ENCODE measurements around the gene ARHGEF38. TPM values are rescaled to one million over a fixed set of nuclear protein-coding genes. Genes with fewer than 3 reads are reported as not detected.
"Not testable (repeated sequence)": the region's sequence is repeated elsewhere in the genome, so short reads cannot be mapped to it uniquely, and the experiment has no call there.

Gene ARHGEF38
- total RNA-seq, 1 experiment from 2014 or later = not detected

DNA sequence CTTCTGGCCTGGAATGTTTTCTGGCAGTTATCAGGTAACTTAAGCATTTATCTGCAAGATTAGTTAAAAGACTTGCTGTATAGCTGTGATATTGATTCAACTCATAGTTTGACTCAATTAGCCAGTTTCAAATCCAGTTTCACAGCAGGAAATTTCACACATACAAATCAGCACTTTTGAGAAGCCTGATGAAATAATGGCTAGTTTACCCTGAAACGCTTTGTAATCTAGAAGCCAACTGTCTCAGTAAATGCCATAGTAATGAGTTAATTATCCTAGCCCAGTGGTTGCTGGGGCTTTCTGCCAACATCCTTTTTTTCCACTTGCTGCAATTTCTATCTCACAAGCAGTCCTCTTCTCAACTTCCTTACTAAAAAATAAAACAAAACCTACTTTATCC is 53.1 kb downstream of the ARHGEF38 start:
- peak; percentile 45 for DNase-seq (ENCODE audit: low read depth)

DNA sequence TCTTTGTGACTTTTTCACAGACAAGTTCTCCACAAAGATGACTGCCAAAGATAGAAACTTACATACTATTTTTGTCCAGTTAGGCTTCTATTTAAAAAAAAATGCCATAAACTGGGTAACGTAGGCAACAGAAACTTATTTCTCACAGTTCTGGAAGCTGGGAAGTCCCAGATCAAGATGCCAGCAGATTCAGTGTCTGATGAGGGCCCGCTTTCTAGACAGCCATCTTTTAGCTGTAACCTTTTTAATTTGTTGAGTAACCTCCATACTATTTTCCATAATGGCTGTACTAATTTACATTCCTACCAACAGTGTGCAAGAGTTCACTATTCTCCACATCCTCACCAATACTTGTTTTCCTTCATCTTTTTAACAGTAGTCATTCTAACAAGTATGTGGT is 55.5 kb downstream of the ARHGEF38 start:
- DNase-seq (ENCODE audit: low read depth) = no peak

DNA sequence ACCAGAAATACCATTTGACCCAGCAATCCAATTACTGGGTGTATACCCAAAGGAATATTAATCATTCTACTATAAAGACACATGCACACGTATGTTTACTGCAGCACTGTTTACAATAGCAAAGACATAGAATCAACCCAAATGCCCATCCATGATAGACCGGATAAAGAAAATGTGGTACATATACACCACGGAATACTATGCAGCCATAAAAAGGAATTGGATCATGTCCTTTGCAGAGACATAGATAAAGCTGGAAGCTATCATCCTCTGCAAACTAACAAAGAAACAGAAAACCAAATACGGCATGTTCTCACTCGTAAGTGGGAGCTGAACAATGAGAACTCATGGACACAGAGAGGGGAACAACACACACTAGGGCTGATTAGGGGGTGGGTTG is 57.4 kb downstream of the ARHGEF38 start:
- DNase-seq (ENCODE audit: low read depth) = not testable (repeated sequence)

DNA sequence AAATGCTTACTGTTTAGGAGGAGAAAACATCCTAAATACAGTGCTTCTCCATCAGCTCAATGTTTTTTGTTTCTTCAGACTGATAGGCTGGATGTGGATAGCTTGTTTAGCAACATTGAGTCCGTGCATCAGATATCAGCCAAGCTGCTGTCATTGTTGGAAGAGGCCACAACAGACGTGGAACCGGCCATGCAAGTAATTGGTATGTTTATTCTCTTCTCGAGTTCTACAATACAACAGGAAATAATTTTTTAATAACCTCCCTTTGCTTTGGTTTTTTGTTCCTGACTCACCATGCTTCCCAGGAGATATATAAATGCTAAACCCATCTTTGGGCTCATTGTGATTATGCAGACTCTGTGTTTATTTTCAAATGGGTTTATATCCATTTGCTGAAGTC is 60.9 kb downstream of the ARHGEF38 start:
- DNase-seq (ENCODE audit: low read depth) = no peak

DNA sequence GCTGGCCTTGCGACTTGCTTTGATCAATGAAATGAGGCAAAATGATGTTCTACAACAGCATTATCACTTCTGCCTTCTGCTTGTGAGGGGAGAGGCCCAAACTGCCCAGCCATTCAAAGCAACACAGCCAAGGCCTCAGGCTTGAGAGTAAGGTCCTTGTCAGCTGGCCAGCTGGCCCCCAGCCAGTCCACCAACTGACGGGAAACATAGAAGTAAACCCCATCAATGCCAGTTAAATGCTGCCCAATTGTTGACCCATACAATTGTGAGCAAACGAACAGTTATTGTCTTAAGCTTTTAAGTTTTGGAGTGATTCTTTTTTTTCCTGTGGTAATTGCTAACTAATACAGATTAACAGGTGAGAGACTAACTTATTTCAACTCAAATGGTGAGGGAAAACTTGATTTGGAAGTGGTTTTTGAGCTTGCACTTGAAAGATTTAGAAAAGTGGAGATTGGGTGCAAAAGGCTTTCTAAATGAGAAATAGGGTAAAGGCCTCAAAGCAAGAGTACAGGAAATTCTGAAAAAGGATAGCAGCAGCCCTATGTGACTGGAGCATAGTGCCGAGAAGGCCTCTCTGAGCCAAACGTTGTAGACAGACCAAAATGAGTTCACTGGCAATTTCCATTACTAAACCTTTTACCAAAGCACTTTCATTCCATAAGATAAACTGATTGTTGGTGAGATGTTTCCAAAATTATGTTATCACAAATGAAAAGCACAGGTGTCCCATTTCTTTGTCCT is 66.9 kb downstream of the ARHGEF38 start:
- DNase-seq (ENCODE audit: low read depth) = no peak

DNA sequence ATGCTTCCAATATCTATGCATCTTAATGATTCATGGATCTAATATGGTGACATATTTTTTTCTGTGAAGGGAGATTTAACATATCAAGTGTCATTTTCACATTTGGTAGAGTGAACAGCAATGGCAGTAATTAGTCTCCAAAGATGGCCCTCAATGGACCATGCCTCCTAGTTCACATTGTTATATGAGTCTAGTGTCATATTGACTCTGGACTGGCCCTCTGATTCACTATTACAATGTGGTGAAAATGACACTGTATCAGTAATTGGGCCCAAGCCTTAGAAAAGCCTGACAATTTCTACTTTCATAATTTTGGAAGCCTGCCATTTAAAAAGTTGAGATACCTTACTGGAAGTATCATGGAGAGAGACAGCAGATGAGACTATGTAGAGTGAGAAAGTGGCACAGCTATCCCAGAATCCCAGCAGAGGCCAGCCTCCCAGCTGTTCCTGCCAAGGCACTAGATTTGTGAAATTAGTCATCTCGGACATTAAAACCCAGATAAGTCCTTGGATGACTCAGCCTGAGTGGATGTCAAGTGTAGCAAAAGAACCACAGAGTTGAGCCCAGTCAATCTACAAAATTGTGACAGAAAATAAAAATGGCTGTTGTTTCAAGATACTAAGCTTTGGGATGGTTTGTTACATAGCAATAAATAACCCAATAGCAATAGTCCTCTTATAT is 68.4 kb downstream of the ARHGEF38 start:
- peak; percentile 94 for DNase-seq (ENCODE audit: low read depth)

DNA sequence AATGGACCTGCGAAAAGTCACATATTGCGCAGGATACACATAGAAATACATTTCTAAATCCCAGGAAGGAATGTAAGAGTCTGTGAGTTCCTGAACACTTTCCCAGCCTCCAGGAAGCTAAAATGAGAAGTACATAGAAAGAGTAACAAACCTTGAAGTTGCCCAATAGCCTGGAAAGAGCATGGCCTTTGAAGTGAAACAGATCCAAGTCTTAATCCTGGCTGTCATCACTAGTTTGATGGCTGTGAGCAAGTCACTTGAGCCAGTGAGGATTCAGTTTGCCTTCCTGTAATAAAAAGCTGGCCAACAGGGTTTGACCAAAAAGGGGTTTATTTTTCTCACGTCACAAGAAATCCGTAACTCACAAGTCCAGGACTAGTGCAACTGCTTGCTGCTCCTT is 69.8 kb downstream of the ARHGEF38 start:
- DNase-seq (ENCODE audit: low read depth) = no peak

DNA sequence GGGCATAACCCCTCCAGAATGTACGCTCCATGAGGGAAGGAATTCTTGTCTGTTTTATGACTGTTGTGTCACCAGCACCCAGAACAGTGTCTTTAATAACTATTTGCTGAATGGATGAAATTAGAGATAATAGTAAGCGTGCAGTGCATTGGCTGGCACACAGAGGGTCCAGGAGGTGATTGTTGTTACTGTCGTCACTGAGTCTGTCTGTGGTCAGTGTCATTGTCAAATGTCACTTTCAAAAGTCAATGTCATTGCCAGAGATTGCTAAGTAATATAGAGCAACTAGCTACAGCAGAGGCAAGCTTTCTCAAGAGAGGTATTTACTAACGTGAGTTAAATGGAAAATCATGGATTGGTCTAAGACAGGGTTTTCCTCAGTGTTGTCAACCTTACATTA is 70.7 kb downstream of the ARHGEF38 start:
- DNase-seq (ENCODE audit: low read depth) = no peak

DNA sequence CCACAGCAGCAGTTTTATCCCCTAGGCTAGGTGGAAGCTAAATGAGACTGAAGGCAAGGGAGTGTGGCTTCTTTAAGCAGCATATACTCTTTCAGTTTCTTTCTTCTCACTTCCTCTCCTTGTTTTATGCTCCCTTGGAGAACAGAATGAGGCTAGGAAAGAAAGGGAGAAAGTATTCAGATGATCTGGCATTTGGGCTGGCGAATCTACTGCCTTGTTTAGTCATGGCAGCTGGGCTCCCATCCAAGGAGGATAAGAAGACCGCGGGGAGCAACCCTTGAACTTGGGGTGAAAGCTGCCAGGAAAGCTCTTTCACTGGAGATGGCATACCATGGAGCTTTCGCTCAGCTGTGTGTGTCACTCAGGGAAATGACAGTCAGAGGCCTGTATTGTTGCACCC is 72.1 kb downstream of the ARHGEF38 start:
- DNase-seq (ENCODE audit: low read depth) = peak; percentile 66

DNA sequence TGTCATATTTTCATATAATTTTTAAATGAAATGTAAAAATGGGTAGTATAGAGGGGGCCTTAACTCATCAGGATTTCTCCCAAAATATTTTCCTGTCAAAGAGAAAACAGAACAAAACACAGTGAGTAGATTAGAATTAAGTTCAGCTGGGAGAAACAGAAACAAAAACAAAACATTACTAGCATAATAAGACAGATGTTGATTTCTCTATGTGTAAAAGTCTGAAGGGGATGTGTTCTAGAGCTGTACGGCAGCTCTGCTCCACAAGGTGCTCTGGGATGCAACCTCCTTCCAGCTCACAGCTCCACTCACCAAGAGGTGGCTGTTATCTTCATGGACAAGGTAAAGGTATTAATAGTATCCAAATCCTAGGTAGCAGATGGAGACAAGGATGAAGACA is 72.8 kb downstream of the ARHGEF38 start:
- DNase-seq (ENCODE audit: low read depth) = no peak

DNA sequence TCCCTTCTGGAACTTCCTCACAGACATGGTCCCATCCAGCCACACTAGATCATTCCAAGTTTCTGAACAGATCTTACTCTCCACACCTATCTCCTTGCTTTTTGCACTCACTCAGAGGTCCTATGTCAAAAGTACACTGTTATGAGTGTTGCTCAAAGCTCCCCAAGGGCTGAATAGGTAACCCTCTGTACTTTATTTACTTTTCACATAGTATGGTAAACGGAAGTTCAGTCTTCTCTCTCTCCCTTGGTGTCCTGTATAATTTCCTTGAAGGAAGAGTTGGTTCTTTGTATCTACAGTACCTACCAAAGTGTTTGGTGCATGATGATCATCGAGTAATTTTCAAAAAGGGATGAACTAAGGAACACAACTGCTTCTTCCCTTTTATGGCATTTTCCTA is 74.4 kb downstream of the ARHGEF38 start:
- DNase-seq (ENCODE audit: low read depth) = no peak

DNA sequence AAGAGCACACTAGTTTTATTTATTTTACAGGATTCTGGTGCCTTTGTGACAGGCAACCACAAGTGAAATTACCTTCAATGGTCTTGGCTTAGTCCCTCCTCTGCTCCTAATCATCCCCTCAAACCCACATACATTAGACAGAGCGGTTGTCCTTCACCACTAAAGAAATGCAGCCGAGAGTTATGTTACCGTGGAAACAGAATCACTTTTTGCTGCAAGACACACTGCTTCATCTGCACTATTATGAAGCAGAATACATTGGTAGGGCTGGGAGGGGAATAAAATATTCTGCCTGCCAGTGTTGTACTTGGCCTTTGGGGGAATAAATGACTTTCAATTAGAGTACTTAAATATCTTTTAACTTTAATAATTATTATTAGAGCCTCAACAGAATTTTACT is 75.2 kb downstream of the ARHGEF38 start:
- no peak for DNase-seq (ENCODE audit: low read depth)

DNA sequence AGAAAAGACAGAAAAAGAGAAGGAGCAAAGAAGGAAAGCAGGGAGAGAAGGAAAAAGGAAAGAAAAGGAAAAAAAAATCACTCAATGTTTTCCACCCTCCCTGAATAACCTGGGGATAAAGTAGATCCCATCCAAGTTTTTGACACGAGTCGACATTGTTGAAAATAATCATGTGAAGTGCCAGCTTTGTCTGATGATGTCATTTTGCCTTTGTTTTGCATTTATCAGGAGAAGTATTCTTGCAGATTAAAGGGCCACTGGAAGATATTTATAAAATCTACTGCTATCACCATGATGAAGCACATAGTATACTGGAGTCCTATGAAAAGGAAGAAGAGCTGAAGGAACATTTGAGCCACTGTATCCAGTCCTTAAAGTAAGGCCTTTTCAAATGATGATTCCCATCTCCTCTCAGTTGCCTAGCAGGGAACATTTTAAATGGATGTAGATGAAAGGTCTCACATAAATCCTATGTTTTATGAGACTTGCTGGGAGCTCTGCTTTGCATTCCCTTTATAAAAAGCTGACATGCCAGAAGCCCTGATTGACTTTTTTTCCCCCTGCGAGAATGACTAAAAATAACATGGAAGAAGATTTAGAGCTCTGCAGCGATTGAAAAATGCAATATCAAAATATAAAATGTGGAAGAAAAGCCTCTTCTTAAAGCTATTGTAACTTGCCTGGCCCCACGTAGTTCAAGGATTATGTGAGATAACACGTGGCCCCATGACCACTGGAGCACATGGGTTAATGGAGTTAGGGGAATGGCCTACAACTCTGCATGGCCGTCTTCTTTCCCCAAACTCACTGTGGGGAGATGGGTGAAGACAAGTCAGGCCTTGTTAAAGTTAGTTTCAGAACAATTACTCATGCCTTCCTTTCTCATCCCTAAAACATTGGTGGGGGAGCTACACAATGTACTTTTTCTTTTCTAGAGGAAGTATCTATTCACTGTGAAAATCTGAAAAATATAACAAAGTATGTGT is 78.5 kb downstream of the ARHGEF38 start:
- DNase-seq (ENCODE audit: low read depth) = peak; percentile 10

DNA sequence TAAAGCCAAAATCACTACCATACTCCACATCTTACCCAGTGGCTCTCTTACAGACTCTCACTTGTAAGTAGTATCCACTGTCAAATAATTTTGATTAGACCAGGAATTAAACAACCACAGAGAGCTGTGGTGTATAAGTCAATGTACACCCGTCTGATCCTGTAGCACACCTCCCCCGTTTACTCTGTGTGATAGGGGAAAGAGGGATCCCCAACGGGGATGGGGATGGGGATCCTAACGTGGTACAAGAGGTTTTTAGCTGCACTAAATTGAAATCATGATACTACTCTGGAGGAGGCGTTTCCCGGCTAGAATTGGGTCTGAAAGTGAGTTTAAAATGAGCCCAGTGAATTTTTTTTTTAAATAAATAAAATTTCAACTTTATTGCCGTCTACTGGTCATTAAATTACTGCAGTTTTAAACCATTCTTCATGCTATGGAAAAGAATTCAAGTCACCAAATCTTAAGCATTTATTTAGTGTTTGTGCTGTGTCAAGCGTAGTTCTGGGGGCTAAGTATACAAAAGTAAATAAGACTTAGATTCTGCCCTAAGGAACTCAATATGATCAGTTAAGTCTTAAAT is 79.5 kb downstream of the ARHGEF38 start:
- no peak for DNase-seq (ENCODE audit: low read depth)

DNA sequence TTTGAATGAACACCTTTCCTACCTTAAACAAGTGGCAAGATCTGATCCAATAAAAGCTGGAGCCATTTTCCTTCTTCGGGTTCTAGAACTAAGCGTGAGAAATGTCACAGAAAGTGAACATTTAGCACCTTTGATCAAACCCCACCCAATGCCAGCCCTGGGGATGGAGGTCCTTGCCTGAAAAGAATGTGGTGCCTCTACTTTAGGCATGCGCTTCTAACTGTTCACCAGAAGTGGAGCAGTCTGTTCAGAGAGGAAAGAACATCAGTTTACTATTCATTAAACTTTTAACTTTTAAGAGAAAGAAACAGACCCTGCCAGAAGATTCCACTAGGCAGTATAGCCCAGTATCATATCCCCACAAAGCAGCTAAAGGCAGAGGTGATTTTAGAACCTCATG is 80.2 kb downstream of the ARHGEF38 start:
- DNase-seq (ENCODE audit: low read depth) = no peak

DNA sequence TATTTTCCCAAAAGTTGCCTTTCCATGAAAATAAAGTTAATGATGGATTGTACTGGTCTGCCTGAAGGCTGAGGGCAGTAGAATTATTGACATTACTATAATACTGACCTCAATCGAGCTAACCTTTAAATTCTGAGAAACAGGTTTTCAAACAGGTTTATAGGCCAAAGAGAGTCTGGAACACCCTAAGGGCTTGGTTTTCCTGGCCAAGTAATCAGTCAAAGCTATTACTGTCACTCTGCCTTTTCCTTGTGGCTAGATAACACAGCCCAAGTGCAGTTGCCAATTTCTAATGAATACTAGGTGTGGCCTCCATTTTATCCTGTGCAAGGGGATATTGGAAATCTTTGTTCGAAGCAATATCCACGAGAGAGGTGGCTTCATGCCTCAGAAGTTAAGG is 80.8 kb downstream of the ARHGEF38 start:
- DNase-seq (ENCODE audit: low read depth) = no peak

DNA sequence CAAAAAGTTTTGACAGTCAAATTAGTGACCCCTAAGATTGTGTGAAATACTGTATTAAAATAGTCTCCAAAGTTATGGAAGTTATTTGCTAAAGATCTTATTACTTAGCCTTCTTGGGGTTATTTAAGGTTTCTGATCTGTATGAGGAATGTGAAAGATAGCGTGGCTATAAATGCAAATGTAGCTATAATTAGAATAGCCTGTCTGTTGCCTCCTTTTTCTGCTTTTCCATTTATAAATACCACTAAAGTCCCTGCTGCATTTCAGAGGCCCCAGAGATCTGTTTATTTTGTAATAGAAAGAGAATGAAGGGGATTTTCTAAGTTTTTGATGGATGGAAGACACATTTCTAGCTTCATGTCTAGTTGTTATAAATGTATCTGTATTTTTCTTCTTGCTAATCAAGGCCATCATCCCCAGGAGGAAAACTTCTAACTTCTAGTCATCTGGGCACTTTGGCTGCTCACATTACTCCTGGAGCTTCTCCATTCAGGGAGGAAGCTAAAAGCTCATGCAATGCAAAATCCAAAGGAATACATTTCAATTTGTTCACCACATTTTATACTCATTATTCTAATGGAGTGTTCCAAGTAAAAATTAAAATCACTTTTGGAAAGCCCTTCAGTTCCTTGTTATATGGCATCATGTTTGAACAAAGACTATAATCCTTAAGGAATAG is 82.1 kb downstream of the ARHGEF38 start:
- DNase-seq (ENCODE audit: low read depth) = no peak

DNA sequence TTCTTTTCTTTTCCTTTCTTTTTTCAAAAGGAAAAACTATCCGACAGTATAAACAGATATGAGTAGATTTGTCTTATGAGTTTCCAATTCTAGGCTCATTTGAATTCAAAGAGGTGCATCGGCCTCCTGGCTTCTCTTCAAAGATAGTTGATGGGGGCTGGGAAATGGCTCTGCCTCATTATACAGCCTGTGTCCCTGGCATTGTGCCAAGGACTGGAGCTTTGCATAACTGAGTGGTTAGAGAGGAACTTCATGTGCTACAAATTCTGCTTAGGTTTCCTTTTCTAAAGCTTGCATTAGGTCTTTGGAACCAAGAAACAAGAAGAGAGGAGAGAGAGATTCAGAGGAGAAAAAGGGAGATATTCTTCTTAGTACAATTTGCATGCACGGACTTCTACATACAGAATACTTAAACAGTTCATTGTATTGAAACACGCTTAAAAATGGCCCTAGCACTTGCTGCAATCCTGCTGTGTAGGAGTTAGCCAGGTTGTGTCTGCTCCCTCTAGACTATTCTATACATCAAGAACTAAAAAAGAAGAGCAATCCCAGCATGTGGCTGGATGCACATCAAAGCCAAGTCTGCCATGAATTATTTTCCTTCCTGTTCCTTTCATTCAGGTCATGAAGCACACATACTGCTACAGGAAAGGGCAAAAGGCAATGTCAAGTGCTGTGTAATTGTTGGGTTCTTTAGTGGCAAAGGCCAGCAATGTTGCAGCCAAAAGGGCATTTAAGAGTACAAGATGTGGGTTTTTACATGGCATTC is 85.2 kb downstream of the ARHGEF38 start:
- no peak for DNase-seq (ENCODE audit: low read depth)

DNA sequence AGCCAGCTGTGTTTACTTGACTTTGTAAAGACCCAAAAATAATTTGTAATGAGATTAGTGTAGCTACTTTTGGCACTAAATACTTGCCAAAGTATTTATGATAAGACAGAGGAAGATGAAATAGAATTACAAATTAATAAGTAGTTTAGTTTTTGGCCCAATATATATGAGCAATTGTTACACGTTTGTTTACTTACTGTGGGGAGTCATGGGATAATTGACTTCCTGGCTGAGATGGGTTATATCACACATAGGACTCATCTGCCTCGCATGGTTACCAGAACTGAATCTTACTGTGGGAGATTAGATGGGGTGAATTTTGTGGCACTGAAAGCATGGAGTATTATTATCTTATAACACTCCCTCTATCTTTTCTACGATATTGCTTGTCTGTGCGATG is 89.4 kb downstream of the ARHGEF38 start:
- DNase-seq (ENCODE audit: low read depth) = no peak

DNA sequence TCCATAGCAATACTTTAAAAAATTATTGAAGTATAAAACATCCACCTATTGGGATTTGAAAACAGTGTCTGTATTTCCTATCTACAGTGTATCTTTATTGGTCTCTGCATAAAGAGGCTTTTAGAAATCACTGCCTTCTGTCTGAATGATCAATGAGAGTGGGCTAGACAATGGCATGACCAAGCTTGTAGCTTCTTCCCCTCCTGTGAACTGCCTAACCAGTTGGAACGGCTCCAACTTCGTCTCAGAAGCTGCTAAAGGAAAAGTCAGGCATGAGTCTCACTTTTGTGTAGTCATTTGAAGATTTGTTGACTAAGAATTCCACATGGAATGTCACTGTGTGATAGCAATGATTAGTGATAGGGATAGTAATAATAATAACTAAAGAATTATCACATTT is 91.8 kb downstream of the ARHGEF38 start:
- peak; percentile 23 for DNase-seq (ENCODE audit: low read depth)

Data from HT1080 (cell line).